ENCODE measurements around the gene SLC36A4.

SLC36A4 gene

GRCh38 chr11:93166862-93167261 is 30.9 kb downstream of the SLC36A4 start:
- Histone ChIP-seq H3K27me3 (ENCODE audit: insufficient read depth, poor library complexity, severe bottlenecking) (no peaks in the 10 kb centered on the region), H3K4me1 (ENCODE audit: insufficient read depth, poor library complexity, severe bottlenecking) (no peaks in the 10 kb centered on the region), H3K4me3 (ENCODE audit: severe bottlenecking) (no peak overlapping the region), H3K9me3 (ENCODE audit: severe bottlenecking) (no peaks in the 10 kb centered on the region), H3K36me3 (ENCODE audit: low read depth) (peaks cover 17% of the 10 kb centered on the region), H3K27ac (ENCODE audit: poor library complexity, severe bottlenecking) (no peak overlapping the region)
- DNase-seq (ENCODE audit: low spot score) (no peak), ATAC-seq (ENCODE audit: low read depth) (no peak)
- TF ChIP-seq CTCF (IDR thresholded peaks at IDR 0.05; ENCODE audit: poor library complexity, severe bottlenecking) = no peak

GRCh38 chr11:93166194-93166593 is 31.6 kb downstream of the SLC36A4 start:
- Histone ChIP-seq H3K9me3 (ENCODE audit: severe bottlenecking) (no peaks in the 10 kb centered on the region), H3K36me3 (ENCODE audit: low read depth) (peaks cover 17% of the 10 kb centered on the region), H3K4me1 (ENCODE audit: insufficient read depth, poor library complexity, severe bottlenecking) (no peaks in the 10 kb centered on the region), H3K4me3 (ENCODE audit: severe bottlenecking) (no peak overlapping the region), H3K27me3 (ENCODE audit: insufficient read depth, poor library complexity, severe bottlenecking) (no peaks in the 10 kb centered on the region), H3K27ac (ENCODE audit: poor library complexity, severe bottlenecking) (no peak overlapping the region)
- DNase-seq (ENCODE audit: low spot score) (no peak), ATAC-seq (ENCODE audit: low read depth) (no peak)
- TF ChIP-seq CTCF (IDR thresholded peaks at IDR 0.05; ENCODE audit: poor library complexity, severe bottlenecking) = no peak

GRCh38 chr11:93160808-93161207 is 37.0 kb downstream of the SLC36A4 start:
- ATAC-seq (ENCODE audit: low read depth) (no peak), DNase-seq (ENCODE audit: low spot score) (no peak)
- Histone ChIP-seq H3K27me3 (ENCODE audit: insufficient read depth, poor library complexity, severe bottlenecking) (no peaks in the 10 kb centered on the region), H3K27ac (ENCODE audit: poor library complexity, severe bottlenecking) (no peak overlapping the region), H3K36me3 (ENCODE audit: low read depth) (peaks cover 17% of the 10 kb centered on the region), H3K9me3 (ENCODE audit: severe bottlenecking) (no peaks in the 10 kb centered on the region), H3K4me1 (ENCODE audit: insufficient read depth, poor library complexity, severe bottlenecking) (no peaks in the 10 kb centered on the region), H3K4me3 (ENCODE audit: severe bottlenecking) (no peak overlapping the region)
- no peak for TF ChIP-seq CTCF (IDR thresholded peaks at IDR 0.05; ENCODE audit: poor library complexity, severe bottlenecking)

GRCh38 chr11:93160156-93160555 is 37.6 kb downstream of the SLC36A4 start:
- no peak overlapping the region for H3K4me3 ChIP-seq (ENCODE audit: severe bottlenecking)
- TF ChIP-seq CTCF (IDR thresholded peaks at IDR 0.05; ENCODE audit: poor library complexity, severe bottlenecking) = no peak
- H3K4me1 ChIP-seq (ENCODE audit: insufficient read depth, poor library complexity, severe bottlenecking) = no peaks in the 10 kb centered on the region

GRCh38 chr11:93159721-93160120 is 38.1 kb downstream of the SLC36A4 start:
- Histone ChIP-seq H3K9me3 (ENCODE audit: severe bottlenecking) (no peaks in the 10 kb centered on the region), H3K36me3 (ENCODE audit: low read depth) (peaks cover 9% of the 10 kb centered on the region), H3K4me1 (ENCODE audit: insufficient read depth, poor library complexity, severe bottlenecking) (no peaks in the 10 kb centered on the region), H3K27me3 (ENCODE audit: insufficient read depth, poor library complexity, severe bottlenecking) (no peaks in the 10 kb centered on the region), H3K4me3 (ENCODE audit: severe bottlenecking) (no peak overlapping the region), H3K27ac (ENCODE audit: poor library complexity, severe bottlenecking) (no peak overlapping the region)
- ATAC-seq (ENCODE audit: low read depth) = no peak
- no peak for DNase-seq (ENCODE audit: low spot score)
- no peak for TF ChIP-seq CTCF (IDR thresholded peaks at IDR 0.05; ENCODE audit: poor library complexity, severe bottlenecking)

More at GRCh38 chr11:93160156-93160555, 37.6 kb downstream of the SLC36A4 start:
- no peaks in the 10 kb centered on the region for H3K9me3 ChIP-seq (ENCODE audit: severe bottlenecking)
- H3K27me3 ChIP-seq (ENCODE audit: insufficient read depth, poor library complexity, severe bottlenecking) = no peaks in the 10 kb centered on the region
- H3K27ac ChIP-seq (ENCODE audit: poor library complexity, severe bottlenecking) = no peak overlapping the region
- DNase-seq (ENCODE audit: low spot score) (no peak), ATAC-seq (ENCODE audit: low read depth) (no peak)
- peaks cover 13% of the 10 kb centered on the region for H3K36me3 ChIP-seq (ENCODE audit: low read depth)

Measured in RWPE2 (cell line).